HEK293 (cell line): ENCODE measurements around the gene F10.
"Not testable (repeated sequence)": the region's sequence is repeated elsewhere in the genome, so short reads cannot be mapped to it uniquely, and the experiment has no call there.

Source experiments
- CTCF ChIA-PET: fragments of 350-600 bp; formaldehyde crosslinking; extraction: SDS; loops from one replicate; lab custom pipeline; 2021; ENCODE audit warnings: antibody characterized with exemption; lab: Yijun Ruan, JAX
- POLR2A ChIA-PET: fragments of 300-600 bp; formaldehyde crosslinking; extraction: SDS; loops from one replicate; lab custom pipeline; 2020; ENCODE audit warnings: antibody characterized with exemption, inconsistent platforms; lab: Yijun Ruan, JAX
- H3K27ac ChIP-seq: fragments of 200-500 bp; sonication (Bioruptor generic); 2 replicates; pipeline ENCODE4 v1.5.1; 2014; ENCODE audit warnings: low read depth, low read length, control low read depth, inconsistent platforms; ENCODE audit errors: extremely low read depth
- H3K36me3 ChIP-seq, 2 experiments: fragments of 200-500 bp in 1 of 2; sonication (Bioruptor generic) in 1 of 2; 1 replicate in 1 of 2; 2 replicates in 1 of 2; pipeline ENCODE4 v1.5.1; 2014 to 2017; ENCODE audit warnings: inconsistent platforms in 2 of 2, low read length in 2 of 2; ENCODE audit not compliant: control insufficient read depth in 2 of 2, insufficient read depth in 1 of 2
- H3K4me1 ChIP-seq: fragments of 200-500 bp; sonication (Bioruptor generic); 2 replicates; pipeline ENCODE4 v1.5.1; 2014; ENCODE audit warnings: mild to moderate bottlenecking, low read length, inconsistent platforms; ENCODE audit not compliant: control insufficient read depth, insufficient read depth
- H3K4me3 ChIP-seq: 2 replicates; pipeline ENCODE4 v1.5.1; 2011; ENCODE audit warnings: low read depth, mild to moderate bottlenecking, control low read depth, low read length, moderate library complexity
- H3K9me3 ChIP-seq: fragments of 200-500 bp; sonication (Bioruptor generic); 2 replicates; pipeline ENCODE4 v1.5.1; 2014; ENCODE audit warnings: low read depth, low read length, inconsistent platforms; ENCODE audit not compliant: control insufficient read depth, insufficient read depth
- KLF16 ChIP-seq: fragments of 450-650 bp; formaldehyde crosslinking; IDR thresholded peaks from 2 replicates; pipeline ENCODE4 v1.5.1; 2017; ENCODE audit warnings: missing biosample characterization, missing genetic modification characterization
- ZBTB17 ChIP-seq: fragments of 450-650 bp; formaldehyde crosslinking; IDR thresholded peaks from 2 replicates; pipeline ENCODE4 v1.5.1; 2016; ENCODE audit warnings: missing biosample characterization, missing genetic modification characterization
- ZNF292 ChIP-seq: fragments of 450-650 bp; formaldehyde crosslinking; IDR thresholded peaks from 2 replicates; pipeline ENCODE4 v1.5.1; 2016; ENCODE audit warnings: low read depth, missing biosample characterization, missing genetic modification characterization, borderline replicate concordance
- ZNF302 ChIP-seq: fragments of 450-650 bp; formaldehyde crosslinking; IDR thresholded peaks from 2 replicates; pipeline ENCODE4 v1.5.1; 2016; ENCODE audit warnings: missing biosample characterization, missing genetic modification characterization, low read depth
- ZNF354C ChIP-seq: fragments of 450-650 bp; formaldehyde crosslinking; IDR thresholded peaks from 2 replicates; pipeline ENCODE4 v1.5.1; 2016; ENCODE audit warnings: missing biosample characterization, missing genetic modification characterization, low read depth, borderline replicate concordance
- ZNF501 ChIP-seq: fragments of 450-650 bp; formaldehyde crosslinking; IDR thresholded peaks from 2 replicates; pipeline ENCODE4 v1.5.1; 2016; ENCODE audit warnings: missing biosample characterization, missing genetic modification characterization
- ZNF529 ChIP-seq: fragments of 450-650 bp; formaldehyde crosslinking; IDR thresholded peaks from 2 replicates; pipeline ENCODE4 v1.5.1; 2017; ENCODE audit warnings: missing genetic modification characterization, missing biosample characterization; ENCODE audit not compliant: insufficient replicate concordance
- ZNF561 ChIP-seq: fragments of 450-650 bp; IDR thresholded peaks from 2 replicates; pipeline ENCODE4 v1.5.1; 2018; ENCODE audit warnings: missing biosample characterization, missing genetic modification characterization, borderline replicate concordance
- ZNF768 ChIP-seq: fragments of 450-650 bp; formaldehyde crosslinking; IDR thresholded peaks from 2 replicates; pipeline ENCODE4 v1.5.1; 2018; ENCODE audit warnings: missing biosample characterization, mild to moderate bottlenecking, missing genetic modification characterization
- ZNF777 ChIP-seq: fragments of 450-650 bp; formaldehyde crosslinking; IDR thresholded peaks from 2 replicates; pipeline ENCODE4 v1.5.1; 2017; ENCODE audit warnings: missing biosample characterization, missing genetic modification characterization, borderline replicate concordance
- ZNF843 ChIP-seq: fragments of 450-650 bp; formaldehyde crosslinking; IDR thresholded peaks from 2 replicates; pipeline ENCODE4 v1.5.1; 2016; ENCODE audit warnings: missing biosample characterization, missing genetic modification characterization
- TF ChIP-seq, protein P1 (sequence below): fragments of 450-650 bp; formaldehyde crosslinking; IDR thresholded peaks from 2 replicates; pipeline ENCODE4 v1.5.1; 2016; ENCODE audit warnings: missing biosample characterization, missing genetic modification characterization
- TF ChIP-seq, protein P2 (sequence below): fragments of 450-650 bp; formaldehyde crosslinking; IDR thresholded peaks from 2 replicates; pipeline ENCODE4 v1.5.0; 2017; ENCODE audit warnings: missing biosample characterization, missing genetic modification characterization, borderline replicate concordance

F10 gene

DNA sequence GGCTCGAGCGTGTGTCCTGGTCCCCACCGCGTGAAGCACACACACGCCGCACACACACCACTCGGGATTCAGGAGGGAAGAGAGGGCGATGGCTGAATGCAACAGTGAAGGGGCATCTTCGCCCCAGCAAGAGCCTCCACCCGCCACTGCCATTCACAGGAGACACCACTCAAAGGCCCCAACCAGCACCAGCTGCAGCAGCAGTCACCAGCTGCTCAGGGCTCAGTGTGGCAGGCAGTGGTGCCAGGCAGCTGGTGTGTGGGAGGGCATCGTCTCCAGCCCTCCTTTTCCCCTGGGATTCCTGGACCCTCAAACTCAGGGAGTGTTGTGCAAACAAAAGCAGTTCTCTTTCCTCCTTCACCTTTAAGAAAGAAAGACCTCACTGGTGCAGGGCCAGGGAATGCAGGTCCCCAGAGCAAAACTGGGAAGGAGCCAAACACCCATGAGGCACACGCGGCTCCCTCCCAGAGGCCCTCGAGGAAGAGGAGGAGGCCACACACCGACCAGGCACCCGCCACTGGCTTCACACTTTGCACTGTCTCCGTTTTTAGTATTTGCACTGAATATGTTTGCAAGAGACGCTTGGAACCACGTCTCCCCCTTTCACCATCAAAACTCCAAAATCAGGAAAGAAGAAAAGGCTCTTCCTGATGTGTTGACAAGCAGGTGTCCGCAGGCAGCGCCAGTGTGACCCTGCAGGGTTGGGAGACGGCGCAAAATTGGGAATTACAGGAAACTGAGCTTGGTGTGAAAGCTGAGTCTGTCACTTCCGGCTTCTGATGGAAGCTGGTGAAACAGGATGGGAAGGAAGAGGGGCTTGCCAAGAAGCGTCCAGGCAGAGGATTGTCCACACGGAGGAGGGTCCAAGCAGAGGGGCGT lies 43.5 kb upstream of the F10 start:
- peaks cover 0 to 2% of the 10 kb centered on the region in 2 experiments; a peak in 1 of 3 replicates for H3K36me3 ChIP-seq
- no peak overlapping the region for H3K4me3 ChIP-seq
- no peaks in the 10 kb centered on the region for H3K9me3 ChIP-seq
- ChIA-PET CTCF (interaction anchor here (0.6 kb wide), 1 partner anchor 45 kb away, joined by 4 read pairs; no protein-coding TSS in a partner anchor), POLR2A (no interaction called here)
- H3K4me1 ChIP-seq = no peaks in the 10 kb centered on the region; the same call in 1 of the 2 replicates
- H3K27ac ChIP-seq = no peak overlapping the region
- TF ChIP-seq ZNF561 (tag by site-specific recombination) (no peak), ZNF354C (tag by site-specific recombination) (no peak), ZBTB17 (tag by site-specific recombination) (no peak), ZNF768 (tag by site-specific recombination) (no peak), ZNF501 (tag by site-specific recombination) (no peak), ZNF292 (tag by site-specific recombination) (no peak)

DNA sequence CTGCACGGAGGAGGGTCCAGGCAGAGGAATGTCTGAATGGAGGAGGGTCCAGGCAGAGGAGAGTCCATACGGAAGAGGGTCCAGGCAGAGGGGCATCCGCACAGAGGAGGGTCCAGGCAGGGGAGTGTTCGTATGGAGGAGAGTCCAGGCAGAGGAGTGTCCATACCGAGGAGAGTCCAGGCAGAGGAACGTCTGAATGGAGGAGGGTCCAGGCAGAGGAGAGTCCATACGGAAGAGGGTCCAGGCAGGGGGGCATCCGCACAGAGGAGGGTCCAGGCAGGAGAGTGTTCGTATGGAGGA lies 42.9 kb upstream of the F10 start:
- H3K4me1 ChIP-seq, H3K4me3 ChIP-seq, H3K27ac ChIP-seq, POLR2A ChIA-PET, H3K9me3 ChIP-seq, H3K36me3 ChIP-seq, CTCF ChIA-PET: not testable (repeated sequence)

DNA sequence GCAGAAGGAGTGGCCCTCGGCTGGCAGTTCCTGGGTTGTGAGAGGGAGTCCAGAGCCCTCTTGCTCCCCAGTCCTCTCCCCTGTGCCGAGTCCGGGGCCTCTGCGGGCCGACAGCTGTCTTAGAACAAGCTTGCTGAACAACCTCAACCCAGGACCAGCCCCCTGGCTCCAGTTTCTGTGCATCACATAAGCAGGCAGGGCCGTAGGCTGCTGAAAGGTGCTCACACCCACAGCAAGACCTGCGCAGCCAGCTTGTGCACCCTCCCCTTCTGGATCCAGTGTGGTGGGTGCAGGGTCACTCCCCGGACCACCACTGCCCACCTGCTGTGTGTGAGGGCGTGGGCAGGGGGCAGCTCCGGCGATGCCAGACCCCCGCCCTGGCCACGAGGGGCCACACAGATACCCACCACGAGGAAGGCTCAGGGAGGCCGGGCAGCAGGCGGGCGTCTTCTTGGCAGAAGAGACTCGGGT lies 42.2 kb upstream of the F10 start:
- ChIA-PET CTCF (interaction anchor here (0.7 kb wide), 1 partner anchor 148 kb away, joined by 4 read pairs; no protein-coding TSS in a partner anchor), POLR2A (no interaction called here)
- TF ChIP-seq, protein P1, sequence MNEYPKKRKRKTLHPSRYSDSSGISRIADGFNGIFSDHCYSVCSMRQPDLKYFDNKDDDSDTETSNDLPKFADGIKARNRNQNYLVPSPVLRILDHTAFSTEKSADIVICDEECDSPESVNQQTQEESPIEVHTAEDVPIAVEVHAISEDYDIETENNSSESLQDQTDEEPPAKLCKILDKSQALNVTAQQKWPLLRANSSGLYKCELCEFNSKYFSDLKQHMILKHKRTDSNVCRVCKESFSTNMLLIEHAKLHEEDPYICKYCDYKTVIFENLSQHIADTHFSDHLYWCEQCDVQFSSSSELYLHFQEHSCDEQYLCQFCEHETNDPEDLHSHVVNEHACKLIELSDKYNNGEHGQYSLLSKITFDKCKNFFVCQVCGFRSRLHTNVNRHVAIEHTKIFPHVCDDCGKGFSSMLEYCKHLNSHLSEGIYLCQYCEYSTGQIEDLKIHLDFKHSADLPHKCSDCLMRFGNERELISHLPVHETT (tag by site-specific recombination) = no peak
- no peak for TF ChIP-seq ZNF529 (tag by site-specific recombination)
- TF ChIP-seq KLF16 = no peak
- no peak for TF ChIP-seq ZNF843
- no peak for TF ChIP-seq ZNF302 (tag by site-specific recombination)
- no peak for TF ChIP-seq ZNF777
- TF ChIP-seq, protein P2, sequence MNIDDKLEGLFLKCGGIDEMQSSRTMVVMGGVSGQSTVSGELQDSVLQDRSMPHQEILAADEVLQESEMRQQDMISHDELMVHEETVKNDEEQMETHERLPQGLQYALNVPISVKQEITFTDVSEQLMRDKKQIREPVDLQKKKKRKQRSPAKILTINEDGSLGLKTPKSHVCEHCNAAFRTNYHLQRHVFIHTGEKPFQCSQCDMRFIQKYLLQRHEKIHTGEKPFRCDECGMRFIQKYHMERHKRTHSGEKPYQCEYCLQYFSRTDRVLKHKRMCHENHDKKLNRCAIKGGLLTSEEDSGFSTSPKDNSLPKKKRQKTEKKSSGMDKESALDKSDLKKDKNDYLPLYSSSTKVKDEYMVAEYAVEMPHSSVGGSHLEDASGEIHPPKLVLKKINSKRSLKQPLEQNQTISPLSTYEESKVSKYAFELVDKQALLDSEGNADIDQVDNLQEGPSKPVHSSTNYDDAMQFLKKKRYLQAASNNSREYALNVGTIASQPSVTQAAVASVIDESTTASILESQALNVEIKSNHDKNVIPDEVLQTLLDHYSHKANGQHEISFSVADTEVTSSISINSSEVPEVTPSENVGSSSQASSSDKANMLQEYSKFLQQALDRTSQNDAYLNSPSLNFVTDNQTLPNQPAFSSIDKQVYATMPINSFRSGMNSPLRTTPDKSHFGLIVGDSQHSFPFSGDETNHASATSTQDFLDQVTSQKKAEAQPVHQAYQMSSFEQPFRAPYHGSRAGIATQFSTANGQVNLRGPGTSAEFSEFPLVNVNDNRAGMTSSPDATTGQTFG = no peak
- no peaks in the 10 kb centered on the region for H3K9me3 ChIP-seq
- H3K4me1 ChIP-seq = no peaks in the 10 kb centered on the region; the same call in 1 of the 2 replicates
- no peak overlapping the region for H3K4me3 ChIP-seq
- no peaks in the 10 kb centered on the region for H3K36me3 ChIP-seq
- no peak overlapping the region for H3K27ac ChIP-seq
